Measurements from ENCODE around the gene CA4. TPM values are rescaled to one million over a fixed set of nuclear protein-coding genes. Genes with fewer than 3 reads are reported as not detected.

Gene CA4
- total and polyA plus RNA-seq, 10 of the 15 experiments (the other 5 are each of a cell fraction or from before 2014, with no cell fraction given): 0.13 to 0.31 TPM; not detected in 8

GRCh38 chr17:60153606-60154390 lies 4.0 kb downstream of the CA4 start:
- Histone ChIP-seq H2AFZ (ENCODE audit: control insufficient read depth, low read depth, low read length) (no peak overlapping the region), H3K27ac (ENCODE audit: control insufficient read depth, insufficient read depth) (no peak overlapping the region)
- BruUV-seq (replicated peaks): no TSS peak

GRCh38 chr17:60154616-60155426 lies 5.0 kb downstream of the CA4 start:
- no peak overlapping the region for H3K27ac ChIP-seq (ENCODE audit: control insufficient read depth, insufficient read depth)
- ChIA-PET RAD21 (ENCODE audit: unreplicated experiment) (no interaction called here), POLR2A (no interaction called here), CTCF (no interaction called here), SMC1A (ENCODE audit: uncharacterized antibody, unreplicated experiment) (no interaction called here)
- DNase-seq (ENCODE audit: low read depth, low spot score) (no peak), ATAC-seq (no peak), FAIRE-seq (no peak)
- in situ Hi-C loops (cut with MboI) (no loop called here), intact Hi-C loops (cut with micrococcal nuclease; ENCODE audit: unreplicated experiment) (no loop called here)
- no peak overlapping the region for H2AFZ ChIP-seq (ENCODE audit: control insufficient read depth, low read depth, low read length)
- H3K27me3 ChIP-seq (replicated peaks in 1 of 2; ENCODE audit: control insufficient read depth in 2 of 2, insufficient read depth in 2 of 2, low read length in 1 of 2): peaks cover 2 to 10% of the 10 kb centered on the region in 2 experiments
- BruUV-seq (replicated peaks): no TSS peak
- H3K9me3 ChIP-seq (replicated peaks; ENCODE audit: control insufficient read depth, insufficient read depth, low read length): no peaks in the 10 kb centered on the region; the same call in 2 of the 3 replicates
- WGBS (ENCODE audit: insufficient coverage, insufficient replicate concordance, low lambda C conversion rate, missing lambda C conversion rate): 65% methylated on average over 14 of the region's 14 CpGs
- H4K20me1 ChIP-seq (ENCODE audit: control insufficient read depth, insufficient read depth): no peaks in the 10 kb centered on the region
- H3K4me2 ChIP-seq (ENCODE audit: control insufficient read depth, insufficient read depth): no peak overlapping the region
- H3K79me2 ChIP-seq (ENCODE audit: control insufficient read depth, insufficient read depth, low read length): no peaks in the 10 kb centered on the region
- no peak overlapping the region for H3K9ac ChIP-seq (ENCODE audit: control insufficient read depth, insufficient read depth, low read length)
- H3K36me3 ChIP-seq (ENCODE audit: control insufficient read depth in 2 of 2, insufficient read depth in 2 of 2, low read length in 1 of 2): no peaks in the 10 kb centered on the region
- no peak overlapping the region for H3K4me3 ChIP-seq
- H3K4me1 ChIP-seq (ENCODE audit: control insufficient read depth, insufficient read depth, low read length): peaks cover 2% of the 10 kb centered on the region; the same call in 1 of the 2 replicates
- TF ChIP-seq CHD2 (IDR thresholded peaks at IDR 0.05; ENCODE audit: borderline replicate concordance, low read depth, low read length) (no peak), SRF (IDR thresholded peaks at IDR 0.05; ENCODE audit: low read depth in 2 of 2, low read length in 2 of 2) (no peak), CHD4 (IDR thresholded peaks at IDR 0.05) (no peak), GABPA (IDR thresholded peaks at IDR 0.05; ENCODE audit: low read depth) (no peak), PRDM15 (CRISPR knock-in tag; IDR thresholded peaks at IDR 0.05) (no peak), EED (IDR thresholded peaks at IDR 0.05; ENCODE audit: low read depth) (no peak), SIN3A (IDR thresholded peaks at IDR 0.05; ENCODE audit: low read depth, low read length) (no peak), SIX5 (IDR thresholded peaks at IDR 0.05; ENCODE audit: low read depth, low read length, severe bottlenecking) (no peak), SMARCA5 (IDR thresholded peaks at IDR 0.05) (no peak), LARP7 (IDR thresholded peaks at IDR 0.05) (no peak)

More at GRCh38 chr17:60153606-60154390, 4.0 kb downstream of the CA4 start:
- no peaks in the 10 kb centered on the region for H3K36me3 ChIP-seq (ENCODE audit: control insufficient read depth in 2 of 2, insufficient read depth in 2 of 2, low read length in 1 of 2)
- H3K4me3 ChIP-seq: no peak overlapping the region
- H4K20me1 ChIP-seq (ENCODE audit: control insufficient read depth, insufficient read depth): no peaks in the 10 kb centered on the region
- H3K4me1 ChIP-seq (ENCODE audit: control insufficient read depth, insufficient read depth, low read length): peaks cover 2% of the 10 kb centered on the region; the same call in 1 of the 2 replicates
- ChIA-PET CTCF (interaction anchor here (1.3 kb wide), 1 partner anchor 13 kb away, joined by 4 read pairs; no protein-coding TSS in a partner anchor), POLR2A (no interaction called here), SMC1A (ENCODE audit: uncharacterized antibody, unreplicated experiment) (no interaction called here), RAD21 (ENCODE audit: unreplicated experiment) (no interaction called here)
- in situ Hi-C loops (cut with MboI): no loop called here
- FAIRE-seq (no peak), DNase-seq (ENCODE audit: low read depth, low spot score) (no peak), ATAC-seq (no peak)
- TF ChIP-seq ETV6 (conservative IDR thresholded peaks at IDR 0.05 in 1 of 2, IDR thresholded peaks at IDR 0.05 in 1 of 2; ENCODE audit: borderline replicate concordance in 1 of 2, low read depth in 1 of 2): peak in 1 of 2 experiments; percentile 18; a peak in 1 of 4 replicates
- TF ChIP-seq HCFC1 (IDR thresholded peaks at IDR 0.05; ENCODE audit: low read length): no peak
- TF ChIP-seq NFXL1 (IDR thresholded peaks at IDR 0.05; ENCODE audit: borderline replicate concordance): peak; percentile 4; the same call in 1 of the 2 replicates
- 51% methylated on average over 10 of the region's 12 CpGs for WGBS (ENCODE audit: insufficient coverage, insufficient replicate concordance, low lambda C conversion rate, missing lambda C conversion rate)
- intact Hi-C loops (cut with micrococcal nuclease; ENCODE audit: unreplicated experiment): no loop called here
- H3K27me3 ChIP-seq (replicated peaks in 1 of 2; ENCODE audit: control insufficient read depth in 2 of 2, insufficient read depth in 2 of 2, low read length in 1 of 2): peaks cover 4 to 14% of the 10 kb centered on the region in 2 experiments
- no peak overlapping the region for H3K4me2 ChIP-seq (ENCODE audit: control insufficient read depth, insufficient read depth)
- H3K9me3 ChIP-seq (replicated peaks; ENCODE audit: control insufficient read depth, insufficient read depth, low read length): no peaks in the 10 kb centered on the region; the same call in 2 of the 3 replicates
- H3K79me2 ChIP-seq (ENCODE audit: control insufficient read depth, insufficient read depth, low read length): no peaks in the 10 kb centered on the region
- H3K9ac ChIP-seq (ENCODE audit: control insufficient read depth, insufficient read depth, low read length): no peak overlapping the region
